ENCODE results near the gene LIN9. TPM values are rescaled to one million over a fixed set of nuclear protein-coding genes. Genes with fewer than 3 reads are reported as not detected.

LIN9 gene
- total RNA-seq, 2 experiments from 2014 or later: 13.6 to 15.4 TPM

GRCh38 chr1:226195144-226195543 is 113.8 kb downstream of the LIN9 start:
- ChIA-PET POLR2A (no interaction called here), CTCF (interaction anchor here (1.3 to 1.7 kb wide), 3 partner anchors 12 to 130 kb away, joined by 3 to 9 read pairs (median 7); no protein-coding TSS in a partner anchor)
- Mint-ChIP-seq H3K36me3 (ENCODE audit: low read depth) (no peaks in the 10 kb centered on the region), H3K4me1 (peaks cover 3% of the 10 kb centered on the region), H3K4me3 (no peak overlapping the region), H3K27me3 (peaks cover 9% of the 10 kb centered on the region), H3K27ac (no peak overlapping the region), H3K9me3 (no peaks in the 10 kb centered on the region)
- no peak for DNase-seq

GRCh38 chr1:226187380-226187779 is 121.6 kb downstream of the LIN9 start:
- POLR2A ChIA-PET: no interaction called here
- peaks cover 2% of the 10 kb centered on the region for H3K27me3 Mint-ChIP-seq
- peaks cover 26% of the 10 kb centered on the region for H3K4me1 Mint-ChIP-seq
- H3K9me3 Mint-ChIP-seq: no peaks in the 10 kb centered on the region
- H3K36me3 Mint-ChIP-seq (ENCODE audit: low read depth): peaks cover 9% of the 10 kb centered on the region
- H3K27ac Mint-ChIP-seq: peak overlapping the region; percentile 96
- DNase-seq: no peak
- CTCF ChIA-PET: interaction anchor here (1.0 kb wide), 2 partner anchors 12 to 69 kb away, joined by 3 read pairs; no protein-coding TSS in a partner anchor
- H3K4me3 Mint-ChIP-seq: peak overlapping the region; percentile 93

- peaks cover 28% of the 10 kb centered on the region for H3K4me1 Mint-ChIP-seq
- peaks cover 9% of the 10 kb centered on the region for H3K36me3 Mint-ChIP-seq (ENCODE audit: low read depth)
- no peak for DNase-seq
- peak overlapping the region; percentile 93 for H3K4me3 Mint-ChIP-seq
- CTCF ChIA-PET: interaction anchor here (1.0 kb wide), 2 partner anchors 11 to 69 kb away, joined by 3 read pairs; no protein-coding TSS in a partner anchor
- H3K27me3 Mint-ChIP-seq: no peaks in the 10 kb centered on the region
- POLR2A ChIA-PET: no interaction called here
- no peaks in the 10 kb centered on the region for H3K9me3 Mint-ChIP-seq
- H3K27ac Mint-ChIP-seq: peak overlapping the region; percentile 96
Measured at GRCh38 chr1:226187019-226187322, 122.0 kb downstream of the LIN9 start.

GRCh38 chr1:226186124-226187018 is 122.6 kb downstream of the LIN9 start, which contains the start of gene ACBD3:
Gene ACBD3 (minus strand): TSS chr1:226186741. CDS start chr1:226186675, 66 bp downstream.
- Mint-ChIP-seq H3K9me3 (no peaks in the 10 kb centered on the region), H3K27me3 (no peaks in the 10 kb centered on the region), H3K4me1 (peaks cover 31% of the 10 kb centered on the region), H3K4me3 (peak within 1 kb of the TSS; percentile 97), H3K36me3 (ENCODE audit: low read depth) (peaks cover 10% of the 10 kb centered on the region), H3K27ac (peak within 1 kb of the TSS; percentile 96)
- POLR2A ChIA-PET: no interaction called here
- peak; percentile 90 for DNase-seq
- CTCF ChIA-PET: interaction anchor here (0.6 to 1.3 kb wide), 5 partner anchors 11 to 1954 kb away, joined by 3 to 4 read pairs (median 4); no protein-coding TSS in a partner anchor

GRCh38 chr1:226185141-226186036 is 123.6 kb downstream of the LIN9 start:
- peaks cover 35% of the 10 kb centered on the region for H3K4me1 Mint-ChIP-seq
- no peaks in the 10 kb centered on the region for H3K27me3 Mint-ChIP-seq
- H3K4me3 Mint-ChIP-seq: peak overlapping the region; percentile 97

GRCh38 chr1:226181996-226182714 is 126.8 kb downstream of the LIN9 start:
- ChIA-PET CTCF (interaction anchor here (0.7 to 1.6 kb wide), 4 partner anchors 12 to 58 kb away, joined by 3 to 9 read pairs (median 3); no protein-coding TSS in a partner anchor), POLR2A (interaction anchor here (0.7 kb wide), 1 partner anchor 15 kb away, joined by 3 read pairs; no protein-coding TSS in a partner anchor)
- Mint-ChIP-seq H3K36me3 (ENCODE audit: low read depth) (peaks cover 31% of the 10 kb centered on the region), H3K27ac (no peak overlapping the region), H3K4me1 (peaks cover 44% of the 10 kb centered on the region), H3K4me3 (no peak overlapping the region), H3K9me3 (peaks cover 2% of the 10 kb centered on the region), H3K27me3 (no peaks in the 10 kb centered on the region)
- DNase-seq: no peak

More at GRCh38 chr1:226185141-226186036, 123.6 kb downstream of the LIN9 start:
- ChIA-PET CTCF (interaction anchor here (0.6 to 1.5 kb wide), 7 partner anchors 10 to 1953 kb away, joined by 3 to 4 read pairs (median 4); no protein-coding TSS in a partner anchor), POLR2A (interaction anchor here (0.6 kb wide), 1 partner anchor 255 kb away, joined by 6 read pairs; no protein-coding TSS in a partner anchor)
- Mint-ChIP-seq H3K9me3 (no peaks in the 10 kb centered on the region), H3K36me3 (ENCODE audit: low read depth) (peaks cover 15% of the 10 kb centered on the region), H3K27ac (peak overlapping the region; percentile 96)
- DNase-seq: no peak

Other genes starting within 250 kb of the LIN9 start
- gene H3-3A, start 246.4 kb downstream of the LIN9 start, total RNA-seq: 100 to 1,000 TPM; 651 to 657 TPM
- 10 to 100 TPM; 19.0 to 19.8 TPM for gene ACBD3, start 122.4 kb downstream of the LIN9 start, total RNA-seq
- gene MIXL1, start 85.5 kb downstream of the LIN9 start, total RNA-seq: not detected
- gene PARP1, start 98.9 kb upstream of the LIN9 start, total RNA-seq: 100 to 1,000 TPM; 167 to 187 TPM
- not detected for gene STUM, start 239.6 kb upstream of the LIN9 start, total RNA-seq